ENCODE results near the gene COPG1. TPM values are rescaled to one million over a fixed set of nuclear protein-coding genes. Genes with fewer than 3 reads are reported as not detected.

The COPG1 gene
- total and polyA plus RNA-seq, 9 of the 15 experiments (the other 6 are each of a cell fraction or from before 2014, with no cell fraction given): 40.3 to 105 (median 62.4) TPM

DNA sequence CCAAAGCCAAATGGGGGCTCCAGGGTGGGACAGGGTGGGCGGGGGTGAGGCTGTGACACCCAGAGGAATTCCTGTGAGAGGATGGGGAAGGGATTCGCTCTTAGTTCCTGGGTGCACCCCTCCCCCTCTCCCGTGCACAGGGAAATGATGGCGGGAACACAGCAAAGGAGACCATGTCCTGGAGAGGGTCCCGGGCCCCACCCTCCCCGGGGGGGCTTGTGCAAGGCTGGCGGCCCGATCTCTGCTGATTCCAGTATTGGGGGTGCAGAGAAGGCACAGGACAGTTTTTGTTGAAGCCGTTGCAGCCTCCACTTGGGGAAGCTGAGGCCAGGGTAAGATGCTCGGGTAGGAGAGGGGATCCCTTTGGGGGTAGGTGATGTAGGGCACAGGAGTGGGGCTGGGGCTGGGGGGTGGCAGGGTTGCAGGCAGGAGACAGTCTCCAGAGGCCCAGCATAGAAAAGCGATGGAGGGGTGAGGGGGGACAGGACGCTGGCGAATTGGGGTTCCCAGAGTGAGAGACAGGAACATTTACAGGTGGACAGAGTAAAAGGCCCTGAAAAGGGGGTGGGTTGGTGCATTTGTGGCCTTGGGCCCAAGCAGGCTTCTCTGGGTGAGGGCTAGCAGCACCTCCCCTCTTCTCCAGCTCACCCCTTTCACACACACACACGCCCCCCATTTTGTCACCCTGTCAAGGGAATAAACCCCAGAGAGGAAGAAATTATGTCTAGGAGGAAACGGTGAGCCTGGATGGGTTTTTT is 67.8 kb downstream of the COPG1 start:
- intact Hi-C loops (cut with micrococcal nuclease): no loop called here
- WGBS (ENCODE audit: insufficient coverage, low coverage, missing lambda C conversion rate): 30% methylated on average over 2 of the region's 15 CpGs
- Histone ChIP-seq H2AFZ (ENCODE audit: low read depth, low read length) (peak overlapping the region; percentile 90; the same call in 1 of the 2 replicates), H3K4me1 (replicated peaks in 1 of 2; ENCODE audit: control insufficient read depth in 2 of 2, insufficient read depth in 2 of 2, low read length in 2 of 2) (peaks cover 18 to 41% of the 10 kb centered on the region in 2 experiments; a peak in 4 of 5 replicates), H3K9ac (ENCODE audit: insufficient read depth in 1 of 2, low read depth in 2 of 2, low read length in 2 of 2) (peak overlapping the region in 1 of 2 experiments; percentile 95; a peak in 1 of 4 replicates), H3K27me3 (ENCODE audit: control insufficient read depth in 2 of 2, insufficient read depth in 2 of 2, low read length in 2 of 2) (no peaks in the 10 kb centered on the region), H3K9me3 (replicated peaks; ENCODE audit: control insufficient read depth, insufficient read depth, low read depth, low read length) (no peaks in the 10 kb centered on the region), H3K4me2 (ENCODE audit: insufficient read depth, low read length) (peak overlapping the region; percentile 78; the same call in 1 of the 2 replicates), H3K9me1 (ENCODE audit: control insufficient read depth, insufficient read depth, low read length) (no peaks in the 10 kb centered on the region), H4K20me1 (replicated peaks; ENCODE audit: control insufficient read depth, insufficient read depth, low read length) (peaks cover 5% of the 10 kb centered on the region; the same call in 1 of the 2 replicates), H3K4me3 (no peak overlapping the region; the same call in 1 of the 2 replicates), H3K36me3 (ENCODE audit: control insufficient read depth, insufficient read depth, low read length) (no peaks in the 10 kb centered on the region), H3K27ac (ENCODE audit: extremely low read depth, low read depth, low read length) (no peak overlapping the region), H3K79me2 (ENCODE audit: control insufficient read depth, insufficient read depth, low read length) (peaks cover 17% of the 10 kb centered on the region)
- no peak for DNase-seq (ENCODE audit: extremely low read depth in 1 of 4, low spot score in 3 of 4)
- BruUV-seq (replicated peaks): no TSS peak
- no peak for FAIRE-seq
- CTCF ChIA-PET (ENCODE audit: low intra/inter-chr PET ratio): no interaction called here
- POLR2A ChIA-PET: interaction anchor here (0.5 to 2.3 kb wide), 14 partner anchors 10 to 661 kb away, joined by 3 to 10 read pairs (median 4); partner anchors contain the start of genes EFCAB12, HMCES and IFT122
- ATAC-seq: no peak
- in situ Hi-C loops (cut with MboI): no loop called here
- TF ChIP-seq HOXB6 (CRISPR knock-in tag; IDR thresholded peaks at IDR 0.05; ENCODE audit: borderline replicate concordance) (no peak), ARNT (IDR thresholded peaks at IDR 0.05) (no peak), ZNF707 (CRISPR knock-in tag; conservative IDR thresholded peaks at IDR 0.05) (no peak), MTA2 (IDR thresholded peaks at IDR 0.05; ENCODE audit: low read depth) (no peak), MTA1 (IDR thresholded peaks at IDR 0.05; ENCODE audit: borderline replicate concordance) (no peak), ZNF232 (CRISPR knock-in tag; IDR thresholded peaks at IDR 0.05) (no peak), SRF (CRISPR knock-in tag; IDR thresholded peaks at IDR 0.05) (no peak), ZNF431 (CRISPR knock-in tag; IDR thresholded peaks at IDR 0.05) (no peak), NFXL1 (CRISPR knock-in tag; IDR thresholded peaks at IDR 0.05) (no peak)
- TF ChIP-seq, protein P1, sequence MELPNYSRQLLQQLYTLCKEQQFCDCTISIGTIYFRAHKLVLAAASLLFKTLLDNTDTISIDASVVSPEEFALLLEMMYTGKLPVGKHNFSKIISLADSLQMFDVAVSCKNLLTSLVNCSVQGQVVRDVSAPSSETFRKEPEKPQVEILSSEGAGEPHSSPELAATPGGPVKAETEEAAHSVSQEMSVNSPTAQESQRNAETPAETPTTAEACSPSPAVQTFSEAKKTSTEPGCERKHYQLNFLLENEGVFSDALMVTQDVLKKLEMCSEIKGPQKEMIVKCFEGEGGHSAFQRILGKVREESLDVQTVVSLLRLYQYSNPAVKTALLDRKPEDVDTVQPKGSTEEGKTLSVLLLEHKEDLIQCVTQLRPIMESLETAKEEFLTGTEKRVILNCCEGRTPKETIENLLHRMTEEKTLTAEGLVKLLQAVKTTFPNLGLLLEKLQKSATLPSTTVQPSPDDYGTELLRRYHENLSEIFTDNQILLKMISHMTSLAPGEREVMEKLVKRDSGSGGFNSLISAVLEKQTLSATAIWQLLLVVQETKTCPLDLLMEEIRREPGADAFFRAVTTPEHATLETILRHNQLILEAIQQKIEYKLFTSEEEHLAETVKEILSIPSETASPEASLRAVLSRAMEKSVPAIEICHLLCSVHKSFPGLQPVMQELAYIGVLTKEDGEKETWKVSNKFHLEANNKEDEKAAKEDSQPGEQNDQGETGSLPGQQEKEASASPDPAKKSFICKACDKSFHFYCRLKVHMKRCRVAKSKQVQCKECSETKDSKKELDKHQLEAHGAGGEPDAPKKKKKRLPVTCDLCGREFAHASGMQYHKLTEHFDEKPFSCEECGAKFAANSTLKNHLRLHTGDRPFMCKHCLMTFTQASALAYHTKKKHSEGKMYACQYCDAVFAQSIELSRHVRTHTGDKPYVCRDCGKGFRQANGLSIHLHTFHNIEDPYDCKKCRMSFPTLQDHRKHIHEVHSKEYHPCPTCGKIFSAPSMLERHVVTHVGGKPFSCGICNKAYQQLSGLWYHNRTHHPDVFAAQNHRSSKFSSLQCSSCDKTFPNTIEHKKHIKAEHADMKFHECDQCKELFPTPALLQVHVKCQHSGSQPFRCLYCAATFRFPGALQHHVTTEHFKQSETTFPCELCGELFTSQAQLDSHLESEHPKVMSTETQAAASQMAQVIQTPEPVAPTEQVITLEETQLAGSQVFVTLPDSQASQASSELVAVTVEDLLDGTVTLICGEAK (IDR thresholded peaks at IDR 0.05): no peak
- TF ChIP-seq, protein P1 (CRISPR knock-in tag; IDR thresholded peaks at IDR 0.05): no peak
- TF ChIP-seq, protein P2, sequence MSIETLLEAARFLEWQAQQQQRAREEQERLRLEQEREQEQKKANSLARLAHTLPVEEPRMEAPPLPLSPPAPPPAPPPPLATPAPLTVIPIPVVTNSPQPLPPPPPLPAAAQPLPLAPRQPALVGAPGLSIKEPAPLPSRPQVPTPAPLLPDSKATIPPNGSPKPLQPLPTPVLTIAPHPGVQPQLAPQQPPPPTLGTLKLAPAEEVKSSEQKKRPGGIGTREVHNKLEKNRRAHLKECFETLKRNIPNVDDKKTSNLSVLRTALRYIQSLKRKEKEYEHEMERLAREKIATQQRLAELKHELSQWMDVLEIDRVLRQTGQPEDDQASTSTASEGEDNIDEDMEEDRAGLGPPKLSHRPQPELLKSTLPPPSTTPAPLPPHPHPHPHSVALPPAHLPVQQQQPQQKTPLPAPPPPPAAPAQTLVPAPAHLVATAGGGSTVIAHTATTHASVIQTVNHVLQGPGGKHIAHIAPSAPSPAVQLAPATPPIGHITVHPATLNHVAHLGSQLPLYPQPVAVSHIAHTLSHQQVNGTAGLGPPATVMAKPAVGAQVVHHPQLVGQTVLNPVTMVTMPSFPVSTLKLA (conservative IDR thresholded peaks at IDR 0.05): no peak

Data from K562 (cell line).